Measurements from ENCODE around the gene PANK2. TPM values are rescaled to one million over a fixed set of nuclear protein-coding genes. Genes with fewer than 3 reads are reported as not detected.
"Not testable (repeated sequence)": the region's sequence is repeated elsewhere in the genome, so short reads cannot be mapped to it uniquely, and the experiment has no call there.

PANK2 gene
- total and polyA plus RNA-seq, 9 donors, result 25.8 to 40.3 (median 28.4) TPM

DNA sequence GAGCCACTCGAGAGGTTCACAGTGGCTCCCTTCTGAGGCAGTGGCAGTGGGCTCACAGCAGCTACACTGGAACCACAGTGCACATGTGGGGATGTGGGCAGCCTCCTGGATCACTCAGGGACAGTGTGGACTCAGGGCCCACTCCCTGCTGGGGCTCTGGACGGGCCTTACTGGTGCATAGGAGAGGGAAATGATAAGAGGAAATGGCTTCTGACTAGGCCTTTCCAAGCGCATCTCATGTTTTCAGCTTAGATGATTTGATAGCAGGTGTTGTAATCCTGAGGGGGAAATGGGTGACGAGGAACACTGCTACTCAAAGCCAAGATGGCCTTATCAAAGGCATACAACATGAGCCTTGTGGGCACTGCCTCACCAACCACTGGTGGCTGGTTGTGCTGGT lies 44.0 kb downstream of the PANK2 start:
- Histone ChIP-seq H3K36me3 (ENCODE audit: control insufficient read depth, insufficient read depth, low read length) (peaks cover 41% of the 10 kb centered on the region), H3K4me1 (ENCODE audit: control insufficient read depth, insufficient read depth, low read length) (peaks cover 49% of the 10 kb centered on the region), H3K27ac (ENCODE audit: low read length) (peak overlapping the region; percentile 70), H3K27me3 (ENCODE audit: control insufficient read depth, insufficient read depth, low read length) (no peaks in the 10 kb centered on the region), H3K9me3 (replicated peaks; ENCODE audit: control insufficient read depth, low read depth, low read length) (no peaks in the 10 kb centered on the region), H3K4me3 (ENCODE audit: low read length) (no peak overlapping the region)
- 70% methylated on average over 2 of the region's 4 CpGs for WGBS (ENCODE audit: insufficient coverage)
- DNase-seq, result no peak

DNA sequence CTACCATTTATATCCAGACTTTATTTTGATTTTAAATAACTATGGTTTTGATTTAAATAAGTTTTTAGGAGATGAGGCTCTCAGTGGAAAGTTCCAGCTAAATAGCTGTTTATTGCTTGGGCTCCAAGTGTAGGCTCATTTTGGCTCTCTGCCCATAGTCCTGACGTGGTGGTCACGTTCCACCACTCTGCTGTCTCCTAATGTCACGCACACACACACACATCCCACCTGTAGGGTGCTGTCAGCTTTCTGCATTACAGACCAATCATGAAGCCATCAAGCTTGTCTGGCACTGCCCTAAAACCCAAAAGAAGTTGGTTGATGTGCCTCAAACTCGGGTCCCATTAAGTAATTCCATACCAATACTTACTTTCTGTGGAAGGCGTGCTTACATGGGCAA lies 45.4 kb downstream of the PANK2 start:
- H3K27me3 ChIP-seq (ENCODE audit: control insufficient read depth, insufficient read depth, low read length), result no peaks in the 10 kb centered on the region
- H3K27ac ChIP-seq (ENCODE audit: low read length), result peak overlapping the region; percentile 72
- peaks cover 41% of the 10 kb centered on the region for H3K4me1 ChIP-seq (ENCODE audit: control insufficient read depth, insufficient read depth, low read length)
- H3K36me3 ChIP-seq (ENCODE audit: control insufficient read depth, insufficient read depth, low read length), result peaks cover 41% of the 10 kb centered on the region
- 43% methylated on average over 4 of the region's 5 CpGs for WGBS (ENCODE audit: insufficient coverage)
- H3K9me3 ChIP-seq (replicated peaks; ENCODE audit: control insufficient read depth, low read depth, low read length), result no peaks in the 10 kb centered on the region
- no peak overlapping the region for H3K4me3 ChIP-seq (ENCODE audit: low read length)
- DNase-seq, result peak; percentile 70

GRCh38 chr20:3935295-3935955 lies 46.2 kb downstream of the PANK2 start:
- WGBS (ENCODE audit: insufficient coverage), result 33% methylated on average over 3 of the region's 6 CpGs
- H3K36me3 ChIP-seq (ENCODE audit: control insufficient read depth, insufficient read depth, low read length), result peaks cover 37% of the 10 kb centered on the region
- no peaks in the 10 kb centered on the region for H3K27me3 ChIP-seq (ENCODE audit: control insufficient read depth, insufficient read depth, low read length)
- H3K4me1 ChIP-seq (ENCODE audit: control insufficient read depth, insufficient read depth, low read length), result peaks cover 41% of the 10 kb centered on the region
- peak overlapping the region; percentile 72 for H3K27ac ChIP-seq (ENCODE audit: low read length)
- no peak overlapping the region for H3K4me3 ChIP-seq (ENCODE audit: low read length)
- peak; percentile 91 for DNase-seq
- H3K9me3 ChIP-seq (replicated peaks; ENCODE audit: control insufficient read depth, low read depth, low read length), result no peaks in the 10 kb centered on the region

DNA sequence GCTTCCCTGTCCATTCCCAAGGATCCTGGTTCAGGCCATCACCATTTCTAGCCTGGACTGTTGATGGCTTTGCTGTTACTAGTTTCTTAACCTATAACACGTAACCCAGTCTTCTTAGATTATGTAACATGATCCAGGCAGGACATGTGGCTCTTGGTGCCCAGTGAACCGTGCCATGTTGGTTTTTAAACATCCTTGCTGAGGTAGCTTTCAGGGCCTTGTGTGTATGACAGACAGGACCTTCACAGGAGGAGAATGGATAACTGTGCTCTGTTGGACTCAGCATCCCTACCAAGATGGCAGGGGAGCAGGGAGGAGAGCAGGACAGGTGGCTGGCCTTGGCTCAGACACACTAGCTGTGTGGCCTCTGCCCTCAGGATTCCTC lies 46.8 kb downstream of the PANK2 start:
- 92% methylated on average over 1 of the region's 2 CpGs for WGBS (ENCODE audit: insufficient coverage)

DNA sequence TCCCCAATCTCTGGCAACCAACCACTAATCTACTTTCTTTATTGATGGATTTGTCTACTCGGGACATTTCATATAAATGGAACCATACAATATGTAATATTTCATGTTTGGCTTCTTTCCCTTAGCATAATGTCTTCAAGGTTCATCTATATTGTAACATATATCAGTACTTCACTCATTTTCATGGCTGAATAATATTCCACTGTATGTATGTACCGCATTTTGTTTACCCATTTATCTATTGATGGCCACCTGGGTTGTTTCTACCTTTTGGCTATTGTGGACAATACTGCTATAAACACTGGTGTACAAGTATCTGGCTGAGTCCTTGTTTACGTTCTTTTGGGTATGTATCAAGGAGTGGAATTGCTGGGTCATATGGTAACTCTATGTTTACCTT lies 48.4 kb downstream of the PANK2 start:
- WGBS (ENCODE audit: insufficient coverage), result no CpG with 5 or more reads among the region's 3 CpGs
- no peaks in the 10 kb centered on the region for H3K9me3 ChIP-seq (replicated peaks; ENCODE audit: control insufficient read depth, low read depth, low read length)
- no peak for DNase-seq
- no peak overlapping the region for H3K27ac ChIP-seq (ENCODE audit: low read length)
- peaks cover 33% of the 10 kb centered on the region for H3K4me1 ChIP-seq (ENCODE audit: control insufficient read depth, insufficient read depth, low read length)
- H3K36me3 ChIP-seq (ENCODE audit: control insufficient read depth, insufficient read depth, low read length), result peaks cover 26% of the 10 kb centered on the region
- H3K4me3 ChIP-seq (ENCODE audit: low read length), result no peak overlapping the region
- no peaks in the 10 kb centered on the region for H3K27me3 ChIP-seq (ENCODE audit: control insufficient read depth, insufficient read depth, low read length)

More for the DNA sequence above, 46.8 kb downstream of the PANK2 start:
- Histone ChIP-seq H3K27me3 (ENCODE audit: control insufficient read depth, insufficient read depth, low read length) (no peaks in the 10 kb centered on the region), H3K36me3 (ENCODE audit: control insufficient read depth, insufficient read depth, low read length) (peaks cover 34% of the 10 kb centered on the region), H3K27ac (ENCODE audit: low read length) (peak overlapping the region; percentile 72), H3K9me3 (replicated peaks; ENCODE audit: control insufficient read depth, low read depth, low read length) (no peaks in the 10 kb centered on the region), H3K4me1 (ENCODE audit: control insufficient read depth, insufficient read depth, low read length) (peaks cover 41% of the 10 kb centered on the region), H3K4me3 (ENCODE audit: low read length) (no peak overlapping the region)
- peak; percentile 43 for DNase-seq

DNA sequence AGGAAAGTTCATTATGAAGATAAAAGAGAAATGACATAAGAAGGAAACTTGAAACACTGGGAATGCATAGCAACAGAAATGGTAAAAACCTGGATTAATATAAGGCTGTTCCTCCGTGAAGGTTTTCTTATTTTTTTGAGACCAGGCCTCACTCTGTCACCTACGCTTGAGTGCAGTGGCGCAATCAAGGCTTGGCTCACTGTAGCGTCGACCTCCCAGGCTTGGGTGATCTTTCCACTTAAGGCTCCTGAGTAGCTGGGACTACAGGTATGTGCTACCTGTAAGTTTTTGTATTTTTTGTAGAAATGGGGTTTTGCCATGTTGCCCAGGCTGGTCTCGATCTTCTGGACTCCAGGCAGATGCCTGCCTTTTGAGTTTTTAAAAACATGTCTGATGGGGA lies 51.7 kb downstream of the PANK2 start:
- H3K4me3 ChIP-seq (ENCODE audit: low read length), result no peak overlapping the region
- DNase-seq, result no peak
- peaks cover 10% of the 10 kb centered on the region for H3K36me3 ChIP-seq (ENCODE audit: control insufficient read depth, insufficient read depth, low read length)
- no peaks in the 10 kb centered on the region for H3K9me3 ChIP-seq (replicated peaks; ENCODE audit: control insufficient read depth, low read depth, low read length)
- H3K27me3 ChIP-seq (ENCODE audit: control insufficient read depth, insufficient read depth, low read length), result no peaks in the 10 kb centered on the region
- no peak overlapping the region for H3K27ac ChIP-seq (ENCODE audit: low read length)
- 61% methylated on average over 4 of the region's 6 CpGs for WGBS (ENCODE audit: insufficient coverage)
- peaks cover 5% of the 10 kb centered on the region for H3K4me1 ChIP-seq (ENCODE audit: control insufficient read depth, insufficient read depth, low read length)

DNA sequence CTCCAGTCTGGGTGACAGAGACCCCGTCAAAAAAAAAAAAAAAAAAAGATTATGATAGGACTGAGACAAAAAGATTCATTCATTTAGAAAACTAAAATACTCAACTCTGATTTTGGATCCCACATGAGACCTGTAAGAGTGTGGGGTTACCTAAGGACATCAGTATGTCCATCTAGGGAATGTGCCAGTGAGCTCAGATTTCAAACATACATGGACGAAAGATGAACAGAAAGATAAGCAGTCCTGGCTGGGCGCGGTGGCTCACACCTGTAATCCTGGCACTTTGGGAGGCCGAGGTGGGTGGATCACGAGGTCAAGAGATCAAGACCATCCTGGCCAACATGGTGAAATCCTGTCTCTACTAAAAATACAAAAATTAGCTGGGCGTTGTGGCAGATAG lies 57.5 kb downstream of the PANK2 start:
- H3K4me1 ChIP-seq (ENCODE audit: control insufficient read depth, insufficient read depth, low read length); DNase-seq; H3K27me3 ChIP-seq (ENCODE audit: control insufficient read depth, insufficient read depth, low read length); H3K9me3 ChIP-seq (replicated peaks; ENCODE audit: control insufficient read depth, low read depth, low read length); H3K36me3 ChIP-seq (ENCODE audit: control insufficient read depth, insufficient read depth, low read length); H3K27ac ChIP-seq (ENCODE audit: low read length); H3K4me3 ChIP-seq (ENCODE audit: low read length): not testable (repeated sequence)
- 100% methylated on average over 4 of the region's 7 CpGs for whole genome bisulfite sequencing (ENCODE audit: insufficient coverage)

DNA sequence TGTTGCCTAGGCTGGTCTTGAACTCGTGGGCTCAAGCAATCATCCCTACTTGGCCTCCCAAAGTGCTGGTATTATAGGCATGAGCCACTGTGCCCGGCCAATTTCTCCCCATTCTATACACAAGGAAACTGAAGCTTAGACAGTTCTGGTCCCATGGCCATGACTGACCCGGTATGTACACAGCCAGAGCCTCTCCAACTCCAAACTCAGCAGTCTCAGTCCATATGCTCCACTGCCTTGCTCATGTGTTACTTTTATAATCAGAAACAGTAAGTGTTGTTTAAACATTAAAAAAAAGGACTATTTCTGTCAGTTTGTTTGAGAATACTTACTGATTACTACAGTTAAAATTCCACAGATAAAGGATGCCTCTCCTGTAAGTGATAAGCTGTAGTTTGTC lies 75.5 kb downstream of the PANK2 start:
- Histone ChIP-seq H3K4me3 (ENCODE audit: low read length) (no peak overlapping the region), H3K27me3 (ENCODE audit: control insufficient read depth, insufficient read depth, low read length) (no peaks in the 10 kb centered on the region), H3K4me1 (ENCODE audit: control insufficient read depth, insufficient read depth, low read length) (no peaks in the 10 kb centered on the region), H3K27ac (ENCODE audit: low read length) (no peak overlapping the region), H3K9me3 (replicated peaks; ENCODE audit: control insufficient read depth, low read depth, low read length) (no peaks in the 10 kb centered on the region), H3K36me3 (ENCODE audit: control insufficient read depth, insufficient read depth, low read length) (peaks cover 7% of the 10 kb centered on the region)
- 100% methylated on average over 1 of the region's 3 CpGs for WGBS (ENCODE audit: insufficient coverage)
- DNase-seq, result no peak

- H3K9me3 ChIP-seq (replicated peaks; ENCODE audit: control insufficient read depth, low read depth, low read length), result no peaks in the 10 kb centered on the region
- no peaks in the 10 kb centered on the region for H3K36me3 ChIP-seq (ENCODE audit: control insufficient read depth, insufficient read depth, low read length)
- H3K27ac ChIP-seq (ENCODE audit: low read length), result no peak overlapping the region
- no peak overlapping the region for H3K4me3 ChIP-seq (ENCODE audit: low read length)
- peak; percentile 9 for DNase-seq
- H3K27me3 ChIP-seq (ENCODE audit: control insufficient read depth, insufficient read depth, low read length), result no peaks in the 10 kb centered on the region
- no peaks in the 10 kb centered on the region for H3K4me1 ChIP-seq (ENCODE audit: control insufficient read depth, insufficient read depth, low read length)
Observed at GRCh38 chr20:3966571-3966970, 77.4 kb downstream of the PANK2 start.

DNA sequence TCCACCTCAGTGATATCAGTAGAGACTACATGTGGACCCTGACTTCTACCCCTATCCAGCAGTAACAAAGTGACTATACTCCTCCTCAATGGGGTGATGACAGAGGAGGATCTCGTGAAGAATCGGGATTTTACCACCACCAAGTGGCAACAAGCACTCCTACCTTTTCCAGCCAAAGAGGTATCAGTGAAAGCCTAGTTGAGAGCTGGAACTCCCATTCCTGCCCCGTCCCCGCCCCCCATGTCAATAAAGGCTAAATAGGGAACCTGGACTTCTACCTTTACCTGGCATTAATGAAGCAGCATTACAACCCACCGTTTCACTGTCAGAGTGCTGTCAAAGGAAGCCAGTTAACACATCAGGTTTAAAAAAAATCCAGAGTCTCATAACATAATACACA lies 80.8 kb downstream of the PANK2 start:
- no peak overlapping the region for H3K4me3 ChIP-seq (ENCODE audit: low read length)

GRCh38 chr20:3971145-3971544 lies 82.0 kb downstream of the PANK2 start:
- Histone ChIP-seq H3K9me3 (replicated peaks; ENCODE audit: control insufficient read depth, low read depth, low read length) (no peaks in the 10 kb centered on the region), H3K27me3 (ENCODE audit: control insufficient read depth, insufficient read depth, low read length) (no peaks in the 10 kb centered on the region), H3K36me3 (ENCODE audit: control insufficient read depth, insufficient read depth, low read length) (no peaks in the 10 kb centered on the region), H3K27ac (ENCODE audit: low read length) (no peak overlapping the region), H3K4me3 (ENCODE audit: low read length) (no peak overlapping the region), H3K4me1 (ENCODE audit: control insufficient read depth, insufficient read depth, low read length) (no peaks in the 10 kb centered on the region)
- no peak for DNase-seq
- WGBS (ENCODE audit: insufficient coverage), result no CpG with 5 or more reads among the region's 2 CpGs

More for the DNA sequence above, 80.8 kb downstream of the PANK2 start:
- Histone ChIP-seq H3K27ac (ENCODE audit: low read length) (no peak overlapping the region), H3K27me3 (ENCODE audit: control insufficient read depth, insufficient read depth, low read length) (no peaks in the 10 kb centered on the region), H3K4me1 (ENCODE audit: control insufficient read depth, insufficient read depth, low read length) (no peaks in the 10 kb centered on the region), H3K36me3 (ENCODE audit: control insufficient read depth, insufficient read depth, low read length) (no peaks in the 10 kb centered on the region), H3K9me3 (replicated peaks; ENCODE audit: control insufficient read depth, low read depth, low read length) (no peaks in the 10 kb centered on the region)
- WGBS (ENCODE audit: insufficient coverage), result 88% methylated on average over 3 of the region's 5 CpGs
- no peak for DNase-seq
